GM19397 (cell line): ENCODE measurements around the gene SMCO3.
A peak's percentile ranks its signal among the peaks of the same experiment; 100 is the strongest.
"Not testable (repeated sequence)": the region's sequence is repeated elsewhere in the genome, so short reads cannot be mapped to it uniquely, and the experiment has no call there.

Experiments
- ATAC-seq: cut with Tn5 transposase; IDR thresholded peaks from one replicate; pipeline ENCODE4 v1.9.1; 2021; ENCODE audit warnings: mild to moderate bottlenecking, moderate library complexity; ENCODE audit not compliant: unreplicated experiment

SMCO3 gene

DNA sequence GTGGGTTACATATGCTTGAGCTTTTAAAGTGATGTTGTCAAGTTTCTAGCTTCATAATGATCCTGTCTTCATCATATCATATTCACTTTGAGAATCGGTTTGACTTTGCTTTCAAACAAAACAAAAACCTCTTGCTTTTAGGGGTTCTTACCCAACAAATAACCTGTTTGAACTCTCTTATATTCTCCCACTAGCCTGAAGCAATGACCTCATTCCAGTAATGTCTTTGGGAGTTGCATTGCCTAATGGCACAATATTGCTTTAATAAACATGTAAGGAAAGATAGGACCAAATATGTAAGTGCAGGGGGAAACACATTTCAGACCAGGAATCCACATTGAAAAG, 38.4 kb downstream of the SMCO3 start:
- no peak for ATAC-seq

DNA sequence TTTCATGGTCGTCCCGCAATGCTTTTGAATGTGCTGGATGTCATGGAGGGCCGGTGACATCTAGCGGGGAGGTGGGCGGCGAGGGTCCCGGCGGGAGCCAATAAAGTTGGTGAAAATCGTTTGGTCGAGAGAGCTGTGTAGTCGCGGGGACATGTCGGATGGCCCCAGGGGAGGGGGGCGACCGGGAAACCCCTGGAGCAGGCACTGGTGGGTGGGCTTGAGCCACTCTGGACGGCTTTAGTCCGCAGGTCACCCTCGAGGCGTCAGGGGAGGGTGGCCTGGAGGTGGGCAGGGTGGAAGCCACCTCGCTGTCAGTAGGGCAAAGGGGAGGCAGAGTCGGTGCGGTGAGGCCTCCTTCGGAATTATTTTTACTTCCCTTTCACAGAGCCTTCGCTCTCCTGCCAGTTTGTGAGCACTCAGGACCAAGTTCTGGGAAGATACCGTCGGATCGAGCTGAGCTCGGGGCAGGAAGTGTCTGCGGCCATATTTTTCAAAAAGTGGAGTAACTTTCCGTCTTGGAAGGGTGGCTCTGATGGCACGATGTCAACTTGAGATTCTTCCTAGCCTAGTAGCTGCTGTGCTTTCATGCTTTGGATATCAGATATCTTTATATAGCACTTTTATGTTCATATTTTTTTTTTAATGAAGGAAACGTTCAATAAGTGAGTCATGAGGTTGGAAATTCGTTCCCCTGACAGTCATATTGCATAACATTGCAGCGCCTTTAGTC, 38.9 kb downstream of the SMCO3 start:
- ATAC-seq: no peak

DNA sequence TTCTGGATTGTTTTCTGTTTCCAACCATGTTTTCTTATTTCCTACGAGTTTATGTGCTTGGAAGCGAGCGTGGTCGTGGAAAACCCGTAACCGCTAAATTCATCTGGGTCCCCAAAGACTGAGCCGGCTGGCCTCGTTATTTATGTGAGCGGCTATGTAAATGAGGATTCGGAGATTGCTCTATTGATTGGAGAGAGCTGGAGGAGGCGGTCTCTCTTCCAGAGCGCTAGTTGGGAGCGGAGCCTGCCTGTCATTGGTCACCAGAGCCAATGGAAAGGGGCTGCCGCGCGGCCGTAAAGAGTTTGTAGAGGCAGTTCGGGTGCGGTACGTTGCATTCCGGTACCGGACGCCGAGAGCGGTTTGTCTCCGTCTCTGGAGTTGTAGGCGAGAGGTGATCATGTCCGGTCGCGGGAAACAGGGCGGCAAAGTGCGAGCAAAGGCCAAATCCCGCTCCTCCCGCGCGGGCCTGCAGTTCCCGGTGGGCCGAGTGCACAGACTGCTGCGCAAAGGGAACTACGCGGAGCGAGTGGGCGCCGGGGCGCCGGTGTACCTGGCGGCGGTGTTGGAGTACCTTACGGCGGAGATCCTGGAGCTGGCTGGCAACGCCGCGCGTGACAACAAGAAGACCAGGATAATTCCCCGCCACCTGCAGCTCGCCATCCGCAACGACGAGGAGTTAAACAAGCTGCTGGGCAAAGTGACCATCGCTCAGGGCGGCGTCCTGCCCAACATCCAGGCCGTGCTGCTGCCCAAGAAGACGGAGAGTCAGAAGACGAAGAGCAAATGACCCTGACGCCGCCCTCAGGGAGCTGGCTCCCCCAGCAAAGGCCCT, 39.7 kb downstream of the SMCO3 start:
- ATAC-seq: peak; percentile 58

DNA sequence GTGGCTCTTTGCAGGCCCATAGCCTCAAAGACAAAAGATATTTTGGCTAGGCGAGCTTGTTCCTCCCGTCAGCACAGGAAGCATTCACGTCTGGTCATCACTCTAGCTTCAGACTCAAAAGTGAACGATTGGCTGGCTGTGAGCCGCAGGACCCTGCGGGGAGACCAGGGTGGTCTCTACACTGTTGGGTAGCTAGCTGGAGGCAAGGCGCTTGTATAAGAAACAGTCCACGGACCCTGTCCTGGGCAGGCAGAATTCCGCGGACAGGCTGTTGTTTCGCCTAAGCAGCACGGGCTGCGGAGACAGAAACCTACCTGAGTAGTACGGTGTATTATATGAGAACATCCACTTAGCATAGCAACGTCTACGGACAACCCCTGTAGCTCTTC, 40.3 kb downstream of the SMCO3 start:
- ATAC-seq: peak; percentile 18

DNA sequence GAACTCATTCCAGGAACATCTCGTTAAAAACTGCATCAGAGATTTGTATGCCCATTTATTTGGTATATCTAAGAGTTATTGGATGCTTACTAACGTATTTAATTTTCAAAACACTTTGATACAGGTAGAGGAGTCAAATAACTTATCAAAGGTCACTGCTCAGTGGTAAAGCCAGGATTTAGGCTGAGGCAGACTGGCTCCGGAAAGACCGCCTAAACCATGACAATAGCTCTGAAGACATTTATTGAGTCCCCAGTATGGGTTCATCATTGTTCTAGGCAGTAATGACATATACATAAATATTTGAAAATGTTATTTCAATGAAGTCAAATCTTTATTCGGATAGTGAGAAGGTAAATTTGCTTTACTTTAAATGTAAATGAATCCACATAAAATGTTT, 41.0 kb downstream of the SMCO3 start:
- no peak for ATAC-seq

DNA sequence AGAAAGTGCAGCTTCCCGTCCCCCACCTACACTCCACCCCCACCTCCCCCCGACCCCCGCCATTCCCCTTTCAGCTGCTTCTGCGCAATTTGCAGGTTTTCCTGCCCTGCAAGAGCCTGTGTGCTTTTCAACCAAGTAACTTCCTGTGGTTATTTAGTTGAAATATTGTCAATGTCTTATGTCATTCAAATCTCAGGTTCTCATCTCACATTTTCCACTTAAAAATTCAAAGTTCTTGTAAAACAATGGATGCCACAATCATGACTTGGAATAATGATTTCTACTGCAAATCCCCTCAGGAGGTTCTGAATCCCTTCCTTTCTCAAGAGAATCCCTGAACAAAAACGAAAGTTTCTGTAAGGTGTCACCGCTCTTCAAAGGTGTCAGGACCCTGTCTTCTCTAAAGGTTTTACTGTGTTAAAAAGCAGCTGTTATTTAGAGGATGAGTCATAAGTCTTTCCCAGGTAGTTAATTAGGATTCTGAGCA, 42.3 kb downstream of the SMCO3 start:
- ATAC-seq: no peak

DNA sequence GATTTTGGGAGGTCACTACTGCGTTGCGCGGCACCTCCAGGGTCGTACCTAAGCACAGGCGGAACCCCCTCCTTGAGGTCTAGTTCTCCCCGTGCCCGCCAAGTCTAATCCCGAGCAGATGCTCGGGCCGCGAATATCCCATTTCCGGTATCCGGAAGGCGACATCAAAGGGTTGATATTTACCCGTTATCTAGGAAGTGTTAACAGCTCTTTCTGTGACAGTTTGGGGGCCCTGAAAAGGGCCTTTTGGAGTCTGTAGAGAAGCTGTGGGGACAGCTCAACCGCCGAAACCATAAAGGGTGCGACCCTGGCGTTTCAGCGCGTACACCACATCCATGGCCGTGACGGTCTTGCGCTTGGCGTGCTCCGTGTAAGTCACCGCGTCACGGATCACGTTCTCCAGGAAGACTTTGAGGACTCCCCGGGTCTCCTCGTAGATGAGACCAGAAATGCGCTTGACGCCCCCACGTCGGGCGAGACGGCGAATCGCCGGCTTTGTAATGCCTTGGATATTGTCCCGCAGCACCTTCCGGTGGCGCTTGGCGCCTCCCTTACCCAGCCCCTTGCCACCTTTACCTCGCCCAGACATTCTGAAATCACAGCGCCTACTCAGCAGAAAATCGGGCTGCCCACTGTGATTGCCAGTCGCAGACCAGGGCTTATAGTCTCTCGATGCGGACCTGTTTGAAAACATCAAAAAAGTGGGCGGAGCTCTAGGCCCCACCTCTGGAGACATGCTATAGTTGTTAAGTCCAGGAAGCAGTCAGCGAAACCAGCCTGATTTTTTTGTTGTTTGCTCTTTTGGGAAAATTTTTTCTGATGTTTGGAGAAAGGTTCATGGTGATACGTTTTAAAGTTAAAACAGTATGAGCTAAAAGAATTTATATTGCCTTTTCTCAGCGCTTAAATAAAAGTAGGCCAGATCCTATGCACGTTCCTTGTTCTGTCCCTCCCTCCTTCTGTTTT, 43.2 kb downstream of the SMCO3 start:
- peak; percentile 16 for ATAC-seq

DNA sequence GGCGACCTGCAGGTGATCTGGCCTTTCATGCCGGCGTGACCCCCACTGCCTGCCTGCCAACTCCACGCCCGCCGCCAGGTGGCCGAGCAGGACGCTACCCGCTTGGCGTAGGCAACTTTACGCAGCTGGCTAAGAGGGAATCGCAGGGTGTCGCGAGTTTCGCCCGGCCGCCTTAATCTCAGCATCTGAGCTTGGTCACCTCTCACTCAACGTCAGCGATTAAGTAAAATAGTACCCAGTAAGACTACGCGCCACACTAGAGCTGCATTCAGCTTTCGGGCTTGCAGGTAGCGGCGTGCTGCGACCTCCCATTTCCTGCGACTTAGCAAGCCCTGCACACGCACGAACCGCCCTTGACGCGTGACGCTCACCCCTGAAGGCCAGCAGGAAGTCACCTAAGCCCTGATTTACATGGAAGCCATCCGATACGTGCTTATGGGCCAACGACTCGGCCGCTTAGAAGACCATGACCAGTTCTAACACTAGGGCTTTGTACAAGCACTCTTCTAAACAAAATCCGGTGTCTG, 44.0 kb downstream of the SMCO3 start:
- ATAC-seq: peak; percentile 37

DNA sequence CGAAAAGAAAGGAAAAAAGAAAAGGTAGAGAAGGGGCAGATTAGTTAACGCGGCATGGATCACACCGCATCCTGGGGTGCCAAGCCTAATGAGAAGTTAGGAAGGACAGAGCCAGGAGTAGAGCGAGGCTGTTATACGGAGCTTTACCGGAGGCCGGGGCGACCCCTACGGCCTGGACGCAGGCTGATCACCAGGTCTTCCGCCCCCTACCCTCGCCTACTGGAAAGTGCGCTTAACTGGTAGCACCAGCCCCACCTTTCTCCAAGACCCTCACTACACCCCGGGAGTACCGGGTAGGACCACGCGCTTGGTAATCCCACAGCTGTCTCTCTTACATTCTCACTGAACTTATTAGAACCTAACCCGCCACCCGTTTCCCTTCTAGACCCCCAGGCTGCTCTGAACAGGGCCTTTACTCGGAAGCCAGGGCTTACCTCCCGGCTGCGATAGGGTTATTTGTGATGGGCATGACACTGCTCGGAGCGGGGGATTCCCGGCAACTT, 44.5 kb downstream of the SMCO3 start:
- ATAC-seq: no peak

DNA sequence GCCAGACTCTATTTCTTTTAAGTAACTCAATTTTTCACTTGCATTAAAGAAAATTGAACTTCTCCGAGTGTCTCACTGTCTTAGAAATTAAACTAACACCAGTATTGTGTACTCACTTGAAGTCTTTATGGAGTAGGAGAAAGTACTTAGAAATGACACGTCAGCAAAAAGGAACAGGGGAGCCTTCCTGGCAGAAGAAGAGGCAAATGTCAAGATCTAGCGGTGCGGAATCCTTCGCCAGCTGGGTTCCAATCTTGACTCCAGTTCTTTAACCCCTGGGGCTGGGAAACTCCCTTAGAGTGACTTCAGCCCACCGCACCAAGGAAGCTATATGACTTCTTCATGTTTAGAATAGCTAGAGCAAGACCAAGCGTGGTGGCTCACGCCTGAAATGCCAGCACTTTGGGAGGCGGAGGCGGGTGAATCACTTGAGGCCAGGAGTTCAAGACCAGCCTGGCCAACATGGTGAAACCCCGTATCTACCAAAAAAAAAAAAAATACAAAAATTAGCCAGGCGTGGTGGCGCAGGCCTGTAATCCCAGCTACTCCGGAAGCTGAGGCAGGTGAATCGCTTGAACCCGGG, 45.1 kb downstream of the SMCO3 start:
- no peak for ATAC-seq

DNA sequence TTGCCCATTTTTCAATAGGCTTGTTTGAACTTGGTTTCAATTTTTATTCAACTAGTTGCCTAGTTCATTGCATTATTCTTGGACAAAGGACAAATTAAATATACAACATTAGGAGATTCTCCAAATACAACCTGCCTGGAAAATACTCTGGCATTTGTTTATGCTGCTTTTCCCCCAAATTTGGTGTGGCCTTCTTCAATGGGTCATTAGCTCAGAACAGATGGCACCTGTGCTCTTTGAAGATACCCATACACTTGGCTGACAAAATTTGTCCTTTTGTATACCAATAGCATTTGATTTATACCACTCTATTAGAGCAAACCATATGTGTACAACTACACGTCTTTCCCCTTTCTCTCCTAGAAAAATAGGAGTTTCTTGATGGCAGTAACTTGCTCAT, 46.4 kb downstream of the SMCO3 start:
- no peak for ATAC-seq

DNA sequence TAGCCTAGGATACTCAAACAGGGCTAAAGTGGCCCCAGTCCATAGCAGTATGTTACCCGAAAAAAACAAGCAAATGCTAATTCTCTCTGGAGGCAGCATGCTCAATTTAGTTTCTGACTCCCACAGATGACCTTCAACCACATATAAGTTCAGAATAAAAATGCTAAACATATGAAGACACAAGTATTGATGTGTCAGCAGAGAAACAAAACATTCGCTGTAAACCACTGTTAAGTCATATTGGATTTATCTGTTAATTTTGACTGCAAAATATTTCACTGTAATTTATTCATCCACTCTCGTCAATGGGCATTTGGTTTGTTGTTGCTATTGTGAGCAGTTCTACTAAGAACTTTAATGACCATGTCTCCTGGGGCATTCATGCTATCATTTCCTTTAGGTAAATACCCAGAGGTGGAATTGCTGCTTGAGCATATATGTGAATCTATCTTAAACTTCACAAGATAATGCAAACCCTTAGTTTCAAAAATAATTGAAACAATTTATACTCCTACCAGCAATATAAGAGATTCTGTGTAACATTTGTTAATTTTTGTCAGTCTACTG, 47.2 kb downstream of the SMCO3 start:
- ATAC-seq: no peak

DNA sequence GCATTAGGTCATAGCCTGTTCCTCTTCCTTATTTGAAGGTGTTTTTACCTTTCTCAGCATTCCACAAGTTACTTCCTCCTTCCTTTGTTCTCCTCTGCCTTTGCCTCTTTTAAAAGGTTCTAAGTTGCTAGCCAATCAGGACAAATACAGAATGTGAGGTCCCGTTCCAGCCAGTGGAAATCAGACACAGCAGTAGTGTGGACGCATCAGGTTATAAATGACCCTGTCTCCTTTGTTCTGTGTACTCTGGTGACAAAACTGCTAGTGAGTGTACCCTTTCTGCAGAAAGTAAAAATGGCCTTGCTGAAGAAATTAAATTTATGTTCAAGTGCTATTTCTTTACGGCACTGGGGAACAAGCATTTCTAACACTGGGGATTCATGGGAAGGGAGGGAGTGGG, 48.0 kb downstream of the SMCO3 start:
- not testable (repeated sequence) for ATAC-seq

DNA sequence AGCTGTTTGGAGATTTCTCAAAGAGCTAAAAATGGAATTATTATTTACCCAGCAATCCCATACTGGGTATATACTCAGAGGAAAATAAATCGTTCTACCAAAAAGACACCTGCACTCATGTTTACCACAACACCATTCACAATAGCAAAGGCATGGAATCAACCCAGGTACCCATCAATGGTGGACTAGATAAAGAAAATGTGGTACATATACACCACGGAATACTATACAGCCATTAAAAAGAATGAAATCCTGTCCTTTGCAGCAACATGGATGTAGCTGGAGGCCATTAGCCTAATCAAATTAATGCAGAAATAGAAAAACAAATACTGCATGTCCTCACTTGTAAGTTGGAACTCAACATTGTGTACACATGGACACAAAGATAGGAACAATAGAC, 48.6 kb downstream of the SMCO3 start:
- no peak for ATAC-seq

DNA sequence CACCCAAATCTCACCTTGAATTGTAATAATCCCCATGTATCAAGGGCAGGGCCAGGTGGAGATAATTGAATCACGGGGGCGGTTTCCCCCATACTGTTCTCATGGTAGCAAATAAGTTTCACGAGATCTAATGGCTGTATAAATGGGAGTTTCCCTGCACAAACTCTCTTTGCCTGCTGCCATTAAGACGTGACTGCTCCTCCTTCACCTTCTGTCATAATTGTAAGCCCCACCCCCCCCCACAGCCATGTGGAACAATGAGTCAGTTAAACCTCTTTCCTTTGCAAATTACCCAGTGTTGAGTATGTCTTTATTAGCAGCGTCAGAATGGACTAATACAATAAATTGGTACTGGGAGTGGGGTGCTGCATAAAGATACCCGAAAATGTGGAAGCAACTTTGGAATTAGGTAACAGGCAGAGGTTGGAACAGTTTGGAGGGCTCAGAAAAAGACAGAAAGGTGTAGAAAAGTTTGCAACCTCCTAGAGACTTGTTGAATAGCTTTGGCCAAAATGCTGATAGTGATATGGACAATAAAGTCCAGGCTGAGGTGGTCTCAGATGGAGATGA, 54.2 kb downstream of the SMCO3 start:
- not testable (repeated sequence) for ATAC-seq

DNA sequence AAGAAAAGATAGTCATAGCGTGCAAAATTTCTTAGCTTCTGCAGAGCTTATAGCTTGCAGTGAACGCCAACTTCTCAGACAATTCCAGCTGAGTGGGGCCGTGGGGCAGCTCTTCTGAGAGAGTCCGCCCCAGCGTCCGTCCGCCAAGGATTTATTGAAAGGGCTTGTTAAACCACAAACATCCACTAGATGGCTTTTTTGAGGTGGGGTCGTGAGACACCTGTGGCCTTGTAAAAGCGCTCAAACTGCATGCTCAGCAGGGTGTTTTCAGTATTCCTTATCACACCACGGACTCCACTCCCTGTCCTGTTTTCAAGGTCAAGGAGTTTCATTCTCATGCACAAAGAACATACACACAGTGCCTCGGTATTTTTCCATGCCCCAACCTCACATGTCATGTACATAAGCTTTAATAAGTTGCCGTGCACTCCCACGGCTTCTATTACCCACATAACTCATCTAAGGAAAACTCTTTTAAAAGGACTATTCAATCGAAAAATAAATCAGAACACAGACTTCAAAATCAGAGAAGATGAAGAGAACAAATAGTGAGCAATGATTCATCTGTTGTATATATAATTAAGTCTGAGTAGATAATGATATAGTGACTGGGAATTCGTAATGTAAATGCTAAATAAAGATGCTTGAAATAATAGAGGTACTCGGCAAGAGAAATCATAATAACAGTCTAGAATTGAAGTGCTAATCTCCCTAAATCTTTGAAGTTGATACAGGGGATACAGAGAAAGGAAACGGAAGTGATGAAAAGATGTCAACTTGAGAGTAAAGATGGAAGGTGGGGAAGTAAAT, 57.4 kb downstream of the SMCO3 start:
- no peak for ATAC-seq
